IMR-90 (cell line): ENCODE data around the gene GUCY1A2. TPM values are rescaled to one million over a fixed set of nuclear protein-coding genes. Genes with fewer than 3 reads are reported as not detected.

ENCODE experiments used
- ATAC-seq: fragments of 200-7000 bp; cut with Tn5 transposase; 2 replicates; pipeline ENCODE4 v1.9.1; 2020; ENCODE audit warnings: low read depth, mild to moderate bottlenecking, moderate library complexity
- BruUV-seq: library from RNA; stranded (reverse); fragments of 400-500 nt; replicated peaks from 2 replicates; lab custom pipeline; 2021; lab: Mats Ljungman, UMichigan
- CTCF ChIA-PET: fragments of 300-600 bp; formaldehyde crosslinking; extraction: SDS; loops from one replicate; lab custom pipeline; 2021; ENCODE audit warnings: antibody characterized with exemption; lab: Yijun Ruan, JAX
- POLR2A ChIA-PET: fragments of 300-600 bp; sonication (Branson Sonifier 250); formaldehyde crosslinking; loops from one replicate; lab custom pipeline; 2022; ENCODE audit warnings: antibody characterized with exemption; ENCODE audit not compliant: unreplicated experiment; lab: Charles Lee
- DNase-seq: peaks from one replicate; pipeline ENCODE4 v3.0.0; 2013
- H2AFZ ChIP-seq: replicated peaks from 2 replicates; pipeline ENCODE3; 2013; ENCODE audit warnings: low read length, mild to moderate bottlenecking; ENCODE audit not compliant: poor library complexity
- H2AK5ac ChIP-seq: 2 replicates; pipeline ENCODE4 v1.6.1; 2013; ENCODE audit warnings: low read depth, low read length, inconsistent platforms
- H2AK9ac ChIP-seq: replicated peaks from 2 replicates; pipeline ENCODE3; 2013; ENCODE audit warnings: mild to moderate bottlenecking, low read depth, low read length, moderate library complexity; ENCODE audit not compliant: poor library complexity
- H2BK120ac ChIP-seq: 2 replicates; pipeline ENCODE4 v1.6.1; 2013; ENCODE audit warnings: low read depth, low read length, inconsistent platforms
- H2BK15ac ChIP-seq: 3 replicates; pipeline ENCODE4 v1.6.1; 2013; ENCODE audit warnings: low read depth, low read length, inconsistent platforms
- H2BK20ac ChIP-seq: 2 replicates; pipeline ENCODE4 v1.6.1; 2013; ENCODE audit warnings: low read depth, mild to moderate bottlenecking, inconsistent platforms, low read length, moderate library complexity
- H2BK5ac ChIP-seq: 2 replicates; pipeline ENCODE4 v1.6.1; 2013; ENCODE audit warnings: mild to moderate bottlenecking, low read depth, low read length, inconsistent platforms; ENCODE audit not compliant: poor library complexity, severe bottlenecking
- H3K14ac ChIP-seq: replicated peaks from 2 replicates; pipeline ENCODE4 v1.6.1; 2013; ENCODE audit warnings: low read depth, low read length, inconsistent platforms
- H3K18ac ChIP-seq: 2 replicates; pipeline ENCODE4 v1.6.1; 2013; ENCODE audit warnings: low read depth, low read length, control low read depth
- H3K23ac ChIP-seq: 2 replicates; pipeline ENCODE4 v1.6.1; 2013; ENCODE audit warnings: low read depth, low read length, inconsistent platforms
- H3K27ac ChIP-seq: 2 replicates; pipeline ENCODE4 v1.5.1; 2013; ENCODE audit warnings: mild to moderate bottlenecking, control low read depth, low read length; ENCODE audit not compliant: insufficient read depth
- H3K27me3 ChIP-seq: 2 replicates; pipeline ENCODE4 v1.6.1; 2013; ENCODE audit warnings: low read length; ENCODE audit not compliant: control insufficient read depth, insufficient read depth
- H3K36me3 ChIP-seq: 2 replicates; pipeline ENCODE4 v1.6.1; 2013; ENCODE audit warnings: low read length, mixed read lengths; ENCODE audit not compliant: control insufficient read depth, insufficient read depth
- H3K4ac ChIP-seq: 2 replicates; pipeline ENCODE4 v1.6.1; 2013; ENCODE audit warnings: low read depth, low read length, inconsistent platforms
- H3K4me1 ChIP-seq: 2 replicates; pipeline ENCODE4 v1.6.1; 2013; ENCODE audit warnings: low read length, mixed read lengths; ENCODE audit not compliant: control insufficient read depth, insufficient read depth
- H3K4me2 ChIP-seq: 2 replicates; pipeline ENCODE4 v1.6.1; 2013; ENCODE audit warnings: low read depth, mild to moderate bottlenecking, control low read depth, low read length, moderate library complexity
- H3K4me3 ChIP-seq: 2 replicates; pipeline ENCODE4 v1.5.1; 2013; ENCODE audit warnings: low read depth, mild to moderate bottlenecking, control low read depth, low read length, moderate library complexity; ENCODE audit not compliant: insufficient read depth
- H3K56ac ChIP-seq: 2 replicates; pipeline ENCODE4 v1.6.1; 2013; ENCODE audit warnings: low read length, inconsistent platforms; ENCODE audit not compliant: insufficient read depth; ENCODE audit errors: extremely low read depth
- H3K79me1 ChIP-seq, 2 experiments: 2 replicates each; pipeline ENCODE4 v1.6.1; 2013; ENCODE audit warnings: low read length in 2 of 2, inconsistent platforms in 1 of 2, low read depth in 1 of 2
- H3K9ac ChIP-seq: 2 replicates; pipeline ENCODE4 v1.6.1; 2013; ENCODE audit warnings: low read depth, low read length, control low read depth
- H3K9me1 ChIP-seq: 2 replicates; pipeline ENCODE4 v1.6.1; 2013; ENCODE audit warnings: low read length, inconsistent platforms; ENCODE audit not compliant: insufficient read depth
- H3K9me3 ChIP-seq: 2 replicates; pipeline ENCODE4 v1.6.1; 2013; ENCODE audit warnings: low read length; ENCODE audit not compliant: control insufficient read depth, insufficient read depth
- H4K20me1 ChIP-seq: 2 replicates; pipeline ENCODE4 v1.6.1; 2013; ENCODE audit warnings: low read length, inconsistent platforms; ENCODE audit not compliant: insufficient read depth
- H4K5ac ChIP-seq: 2 replicates; pipeline ENCODE4 v1.6.1; 2013; ENCODE audit warnings: mild to moderate bottlenecking, low read depth, low read length, control low read depth
- H4K8ac ChIP-seq, 2 experiments: 2 replicates each; pipeline ENCODE4 v1.6.1; 2013; ENCODE audit warnings: low read depth in 2 of 2, low read length in 2 of 2, control low read depth in 1 of 2, inconsistent platforms in 1 of 2
- H4K91ac ChIP-seq: 2 replicates; pipeline ENCODE4 v1.6.1; 2013; ENCODE audit warnings: low read depth, low read length, inconsistent platforms; ENCODE audit not compliant: insufficient read depth
- BHLHE40 ChIP-seq: fragments of 150-350 bp; IDR thresholded peaks from 2 replicates; pipeline ENCODE4 v1.6.1; 2016; ENCODE audit warnings: mild to moderate bottlenecking, low read depth, low read length
- CEBPB ChIP-seq: IDR thresholded peaks from 2 replicates; pipeline ENCODE4 v1.6.1; 2012; ENCODE audit warnings: low read depth, low read length, improper control_type of control experiment
- CHD1 ChIP-seq: IDR thresholded peaks from 2 replicates; pipeline ENCODE4 v1.6.1; 2012; ENCODE audit warnings: low read depth, low read length, improper control_type of control experiment
- CTCF ChIP-seq: conservative IDR thresholded peaks from 2 replicates; pipeline ENCODE4 v1.5.1; 2012; ENCODE audit warnings: mild to moderate bottlenecking, low read depth, low read length, improper control_type of control experiment
- ELK1 ChIP-seq: fragments of 150-350 bp; IDR thresholded peaks from 2 replicates; pipeline ENCODE4 v1.6.1; 2016; ENCODE audit warnings: low read depth, mild to moderate bottlenecking, low read length, moderate library complexity, borderline replicate concordance
- FOS ChIP-seq: fragments of 150-350 bp; IDR thresholded peaks from 2 replicates; pipeline ENCODE4 v1.6.1; 2016; ENCODE audit warnings: low read depth, low read length
- MAFK ChIP-seq: IDR thresholded peaks from 2 replicates; pipeline ENCODE4 v1.6.1; 2012; ENCODE audit warnings: low read depth, low read length, improper control_type of control experiment
- MAZ ChIP-seq: IDR thresholded peaks from 2 replicates; pipeline ENCODE4 v1.6.1; 2012; ENCODE audit warnings: low read depth, mild to moderate bottlenecking, low read length, improper control_type of control experiment, moderate library complexity, borderline replicate concordance
- MXI1 ChIP-seq: IDR thresholded peaks from 2 replicates; pipeline ENCODE4 v1.6.1; 2012; ENCODE audit warnings: low read depth, mild to moderate bottlenecking, low read length, moderate library complexity, borderline replicate concordance
- NFE2L2 ChIP-seq: fragments of 150-350 bp; IDR thresholded peaks from 2 replicates; pipeline ENCODE4 v1.6.1; 2016; ENCODE audit warnings: low read depth, mild to moderate bottlenecking, low read length
- POLR2A ChIP-seq: IDR thresholded peaks from 2 replicates; pipeline ENCODE4 v1.6.1; 2012; ENCODE audit warnings: mild to moderate bottlenecking, low read depth, low read length
- RAD21 ChIP-seq: IDR thresholded peaks from 2 replicates; pipeline ENCODE4 v1.6.1; 2012; ENCODE audit warnings: low read length, improper control_type of control experiment
- RCOR1 ChIP-seq: IDR thresholded peaks from 2 replicates; pipeline ENCODE4 v1.6.1; 2012; ENCODE audit warnings: mild to moderate bottlenecking, low read length, improper control_type of control experiment; ENCODE audit not compliant: insufficient replicate concordance
- RFX5 ChIP-seq: IDR thresholded peaks from 2 replicates; pipeline ENCODE4 v1.8.0; 2012; ENCODE audit warnings: low read depth, mild to moderate bottlenecking, low read length, moderate library complexity
- SMC3 ChIP-seq: fragments of 150-350 bp; IDR thresholded peaks from 2 replicates; pipeline ENCODE4 v1.6.1; 2016; ENCODE audit warnings: low read depth, mild to moderate bottlenecking, antibody characterized with exemption, low read length, moderate library complexity
- USF2 ChIP-seq: fragments of 150-350 bp; IDR thresholded peaks from 2 replicates; pipeline ENCODE4 v1.6.1; 2017; ENCODE audit warnings: mild to moderate bottlenecking, antibody characterized with exemption, low read length, low read depth
- WGBS, 2 experiments: methylation state at CpG; one replicate each; pipeline versions ENCODE4 v1.1.5 to v1.1.7; 2013; ENCODE audit warnings: missing lambda C conversion rate in 2 of 2; ENCODE audit not compliant: insufficient read length in 1 of 2; ENCODE audit errors: extremely low coverage in 2 of 2; 5-methylcytosine and 5-hydroxymethylcytosine counted together
- dilution Hi-C: fragments of 300-500 bp; cut with HindIII; formaldehyde crosslinking; loops from one replicate; pipeline ENCODE4 v1.14.3; 2018; ENCODE audit warnings: low sequenced_read_pairs; ENCODE audit not compliant: unreplicated experiment
- in situ Hi-C: fragments of 300-500 bp; cut with MboI; formaldehyde crosslinking; loops from 3 replicates; pipeline ENCODE4 v1.14.3; 2019; ENCODE audit warnings: low sequenced_read_pairs, inconsistent platforms, mixed read lengths
- intact Hi-C: fragments of 100-400 bp; cut with micrococcal nuclease; formaldehyde crosslinking; loops from 2 replicates; pipeline ENCODE4 v1.10.0; 2022
- polyA plus RNA-seq, 3 experiments: library from polyadenylated mRNA; depleted of rRNA; stranded (reverse); fragments of >200 nt; gene quantifications; 2 replicates each; pipeline ENCODE4 v1.2.3, GENCODE V29; 2012; ENCODE audit warnings: low replicate concordance in 1 of 3
- total RNA-seq: library from RNA; depleted of rRNA; stranded (reverse); fragments of >200 nt; gene quantifications from 2 replicates; pipeline ENCODE4 v1.2.3, GENCODE V29; 2012

The GUCY1A2 gene
- total and polyA plus RNA-seq, 2 of the 4 experiments (the other 2 are of a cell fraction) = under 0.01 to 0.03 TPM

DNA sequence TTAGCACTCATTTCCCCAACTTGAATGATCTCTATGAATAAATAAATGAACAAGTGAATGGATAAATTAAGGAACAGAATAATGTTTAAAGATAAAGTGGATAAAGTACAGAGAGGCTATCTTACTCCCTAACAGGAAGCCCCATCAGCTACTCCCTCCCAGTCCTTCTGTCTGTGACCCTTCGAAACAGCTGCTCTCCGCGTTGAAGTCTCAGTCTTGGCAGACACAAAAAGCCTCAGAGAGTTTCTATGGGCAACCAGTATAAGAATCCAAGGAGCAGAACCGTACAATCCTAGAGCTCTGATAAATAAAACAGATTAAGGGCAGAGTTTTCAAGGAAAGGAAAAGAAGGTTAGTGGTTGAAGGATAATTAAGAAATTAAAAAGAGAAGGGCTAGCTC, 35.0 kb downstream of the GUCY1A2 start:
- ATAC-seq (no peak), DNase-seq (no peak)
- no peak overlapping the region for H4K91ac ChIP-seq
- no peak overlapping the region for H2AK9ac ChIP-seq
- H2BK120ac ChIP-seq = no peak overlapping the region
- H2AK5ac ChIP-seq = no peak overlapping the region
- H3K18ac ChIP-seq = no peak overlapping the region
- POLR2A ChIA-PET = no interaction called here
- H3K4me1 ChIP-seq = no peaks in the 10 kb centered on the region
- dilution Hi-C loops = no loop called here
- H4K8ac ChIP-seq = no peak overlapping the region
- H2BK15ac ChIP-seq = no peak overlapping the region
- no peaks in the 10 kb centered on the region for H3K9me3 ChIP-seq
- no peaks in the 10 kb centered on the region for H3K79me1 ChIP-seq
- no peak overlapping the region for H2BK20ac ChIP-seq
- H3K9me1 ChIP-seq = no peaks in the 10 kb centered on the region
- in situ Hi-C loops = no loop called here
- H3K36me3 ChIP-seq = no peaks in the 10 kb centered on the region
- BruUV-seq = no TSS peak
- intact Hi-C loops = no loop called here
- H3K9ac ChIP-seq = no peak overlapping the region
- no peak for TF ChIP-seq ELK1
- TF ChIP-seq SMC3 = no peak
- TF ChIP-seq CHD1 = no peak
- TF ChIP-seq MAZ = no peak
- TF ChIP-seq POLR2A = no peak
- TF ChIP-seq RFX5 = no peak
- TF ChIP-seq MXI1 = no peak
- no peak for TF ChIP-seq CTCF
- no peak for TF ChIP-seq FOS
- no peak for TF ChIP-seq NFE2L2
- no peak for TF ChIP-seq MAFK
- no peak for TF ChIP-seq RAD21
- no peak for TF ChIP-seq USF2
- TF ChIP-seq CEBPB = no peak
- no peak for TF ChIP-seq RCOR1
- no peak for TF ChIP-seq BHLHE40
- H3K27me3 ChIP-seq = no peaks in the 10 kb centered on the region
- H3K4me2 ChIP-seq = no peak overlapping the region
- H2AFZ ChIP-seq = no peak overlapping the region
- no peak overlapping the region for H3K56ac ChIP-seq
- H4K5ac ChIP-seq = no peak overlapping the region
- H3K27ac ChIP-seq = no peak overlapping the region
- no peak overlapping the region for H3K14ac ChIP-seq
- H3K4me3 ChIP-seq = no peak overlapping the region
- no peaks in the 10 kb centered on the region for H4K20me1 ChIP-seq
- CTCF ChIA-PET = no interaction called here
- H3K23ac ChIP-seq = no peak overlapping the region
- no peak overlapping the region for H2BK5ac ChIP-seq
- H3K4ac ChIP-seq = no peak overlapping the region
- no CpG with 5 or more reads among the region's 4 CpGs for WGBS, 2 experiments
